ENCODE results near the gene TOP1. TPM values are rescaled to one million over a fixed set of nuclear protein-coding genes. Genes with fewer than 3 reads are reported as not detected.

TOP1 gene
- total RNA-seq, 1 donor from 2014 or later: 20.6 TPM

- intact Hi-C loops (cut with DNase I): loop anchor here (5.0 kb wide), 2 partner anchors 52 to 87 kb away; partner anchors contain the start of gene TOP1
Observed at GRCh38 chr20:41079066-41079465, 50.4 kb downstream of the TOP1 start.

GRCh38 chr20:41080866-41081265 is 52.2 kb downstream of the TOP1 start:
- ATAC-seq (ENCODE audit: poor library complexity) (no peak), DNase-seq (no peak)
- intact Hi-C loops (cut with DNase I): no loop called here

More at GRCh38 chr20:41079066-41079465, 50.4 kb downstream of the TOP1 start:
- DNase-seq: no peak
- ATAC-seq (ENCODE audit: poor library complexity): no peak

- intact Hi-C loops (cut with DNase I): no loop called here
- DNase-seq: no peak
- ATAC-seq (ENCODE audit: poor library complexity): no peak
Observed at GRCh38 chr20:41081276-41081814, 52.7 kb downstream of the TOP1 start.

GRCh38 chr20:41082306-41082705 is 53.7 kb downstream of the TOP1 start:
- ATAC-seq (ENCODE audit: poor library complexity) (no peak), DNase-seq (no peak)
- intact Hi-C loops (cut with DNase I): no loop called here

GRCh38 chr20:41085606-41086005 is 57.0 kb downstream of the TOP1 start:
- no peak for DNase-seq
- intact Hi-C loops (cut with DNase I): no loop called here
- ATAC-seq (ENCODE audit: poor library complexity): no peak

GRCh38 chr20:41086402-41087324 is 58.0 kb downstream of the TOP1 start:
- ATAC-seq (ENCODE audit: poor library complexity) (no peak), DNase-seq (no peak)
- intact Hi-C loops (cut with DNase I): no loop called here

GRCh38 chr20:41087325-41087685 is 58.7 kb downstream of the TOP1 start:
- no peak for ATAC-seq (ENCODE audit: poor library complexity)

GRCh38 chr20:41087777-41088176 is 59.2 kb downstream of the TOP1 start:
- intact Hi-C loops (cut with DNase I): no loop called here
- ATAC-seq (ENCODE audit: poor library complexity) (no peak), DNase-seq (no peak)

More at GRCh38 chr20:41087325-41087685, 58.7 kb downstream of the TOP1 start:
- intact Hi-C loops (cut with DNase I): no loop called here
- no peak for DNase-seq

GRCh38 chr20:41089555-41089954 is 60.9 kb downstream of the TOP1 start:
- DNase-seq (no peak), ATAC-seq (ENCODE audit: poor library complexity) (no peak)
- intact Hi-C loops (cut with DNase I): no loop called here

- no peak for DNase-seq
- intact Hi-C loops (cut with DNase I): no loop called here
- ATAC-seq (ENCODE audit: poor library complexity): no peak
Observed at GRCh38 chr20:41091927-41092326, 63.3 kb downstream of the TOP1 start.

- intact Hi-C loops (cut with DNase I): loop anchor here (2.0 to 5.0 kb wide), 2 partner anchors 104 to 122 kb away; no protein-coding TSS in a partner anchor
- no peak for DNase-seq
- peak; percentile 32 for ATAC-seq (ENCODE audit: poor library complexity)
Observed at GRCh38 chr20:41094353-41095055, 65.9 kb downstream of the TOP1 start.

- ATAC-seq (ENCODE audit: poor library complexity) (peak; percentile 85), DNase-seq (peak; percentile 66)
- intact Hi-C loops (cut with DNase I): loop anchor here (2.0 to 5.0 kb wide), 2 partner anchors 105 to 123 kb away; no protein-coding TSS in a partner anchor
Observed at GRCh38 chr20:41095110-41095969, 66.7 kb downstream of the TOP1 start.

GRCh38 chr20:41098703-41099250 is 70.2 kb downstream of the TOP1 start:
- DNase-seq (no peak), ATAC-seq (ENCODE audit: poor library complexity) (no peak)
- intact Hi-C loops (cut with DNase I): loop anchor here (5.0 kb wide), 1 partner anchor 126 kb away; no protein-coding TSS in a partner anchor

GRCh38 chr20:41100001-41100480 is 71.4 kb downstream of the TOP1 start:
- ATAC-seq (ENCODE audit: poor library complexity) (no peak), DNase-seq (no peak)
- intact Hi-C loops (cut with DNase I): no loop called here

GRCh38 chr20:41101660-41102059 is 73.0 kb downstream of the TOP1 start:
- intact Hi-C loops (cut with DNase I): no loop called here
- no peak for ATAC-seq (ENCODE audit: poor library complexity)

GRCh38 chr20:41108531-41108930 is 79.9 kb downstream of the TOP1 start:
- DNase-seq: no peak
- ATAC-seq (ENCODE audit: poor library complexity): no peak
- intact Hi-C loops (cut with DNase I): no loop called here

More at GRCh38 chr20:41101660-41102059, 73.0 kb downstream of the TOP1 start:
- DNase-seq: no peak

GRCh38 chr20:41110012-41110411 is 81.4 kb downstream of the TOP1 start:
- no peak for DNase-seq
- intact Hi-C loops (cut with DNase I): no loop called here
- ATAC-seq (ENCODE audit: poor library complexity): no peak

Measured in Right ventricle myocardium superior (tissue), 1 donor.